ENCODE results near the gene PARVA.
A peak's percentile ranks its signal among the peaks of the same experiment; 100 is the strongest.

The PARVA gene

GRCh38 chr11:12446863-12447262 lies 69.5 kb downstream of the PARVA start:
- Histone ChIP-seq H2BK5ac (ENCODE audit: low read depth, low read length, poor library complexity, severe bottlenecking) (no peak overlapping the region), H3K4me2 (ENCODE audit: low read length, poor library complexity, severe bottlenecking) (no peak overlapping the region), H3K9me3 (ENCODE audit: control insufficient read depth, low read length) (no peaks in the 10 kb centered on the region), H3K9ac (ENCODE audit: low read length) (no peak overlapping the region), H4K91ac (ENCODE audit: low read length) (no peak overlapping the region), H2AFZ (ENCODE audit: low read depth, low read length) (no peak overlapping the region), H3K4me3 (ENCODE audit: insufficient read depth in 1 of 2, low read depth in 1 of 2, low read length in 2 of 2) (no peak overlapping the region), H2AK5ac (ENCODE audit: low read length, severe bottlenecking) (no peak overlapping the region), H3K27ac (ENCODE audit: low read length, poor library complexity, severe bottlenecking) (no peak overlapping the region), H2BK12ac (ENCODE audit: low read length in 2 of 2) (no peak overlapping the region), H4K8ac (ENCODE audit: low read length) (no peak overlapping the region), H3K27me3 (ENCODE audit: control insufficient read depth in 1 of 2, insufficient read depth in 1 of 2, low read length in 2 of 2) (no peaks in the 10 kb centered on the region), H3K4me1 (ENCODE audit: control insufficient read depth, insufficient read depth, low read depth, low read length) (peaks cover 5% of the 10 kb centered on the region), H3K79me1 (replicated peaks; ENCODE audit: low read length, poor library complexity, severe bottlenecking) (peaks cover 43% of the 10 kb centered on the region), H3K36me3 (ENCODE audit: control insufficient read depth in 1 of 2, insufficient read depth in 2 of 2, low read depth in 1 of 2, low read length in 2 of 2) (peaks cover 13 to 25% of the 10 kb centered on the region in 2 experiments), H3K4ac (ENCODE audit: low read depth in 1 of 2, low read length in 2 of 2) (no peak overlapping the region), H2BK120ac (ENCODE audit: low read depth, low read length) (no peak overlapping the region), H2BK15ac (ENCODE audit: low read depth, poor library complexity, severe bottlenecking) (no peak overlapping the region), H3K14ac (ENCODE audit: low read length in 2 of 2) (no peak overlapping the region), H3K18ac (ENCODE audit: low read depth in 1 of 2, low read length in 2 of 2) (no peak overlapping the region), H3K23ac (ENCODE audit: low read length in 2 of 2) (no peak overlapping the region)
- DNase-seq: no peak

GRCh38 chr11:12448131-12448939 lies 71.0 kb downstream of the PARVA start:
- no peaks in the 10 kb centered on the region for H3K9me3 ChIP-seq (ENCODE audit: control insufficient read depth, low read length)
- H3K14ac ChIP-seq (ENCODE audit: low read length in 2 of 2): no peak overlapping the region
- no peak overlapping the region for H3K18ac ChIP-seq (ENCODE audit: low read depth in 1 of 2, low read length in 2 of 2)
- no peak overlapping the region for H2BK120ac ChIP-seq (ENCODE audit: low read depth, low read length)
- peaks cover 13 to 24% of the 10 kb centered on the region in 2 experiments for H3K36me3 ChIP-seq (ENCODE audit: control insufficient read depth in 1 of 2, insufficient read depth in 2 of 2, low read depth in 1 of 2, low read length in 2 of 2)
- H2BK5ac ChIP-seq (ENCODE audit: low read depth, low read length, poor library complexity, severe bottlenecking): no peak overlapping the region
- 93% methylated on average over 9 of the region's 9 CpGs for WGBS
- peaks cover 2% of the 10 kb centered on the region for H3K4me1 ChIP-seq (ENCODE audit: control insufficient read depth, insufficient read depth, low read depth, low read length)
- no peak overlapping the region for H2AK5ac ChIP-seq (ENCODE audit: low read length, severe bottlenecking)
- peaks cover 56% of the 10 kb centered on the region for H3K79me1 ChIP-seq (replicated peaks; ENCODE audit: low read length, poor library complexity, severe bottlenecking)
- H2BK12ac ChIP-seq (ENCODE audit: low read length in 2 of 2): no peak overlapping the region
- no peak overlapping the region for H4K91ac ChIP-seq (ENCODE audit: low read length)
- H4K8ac ChIP-seq (ENCODE audit: low read length): peak overlapping the region; percentile 50
- no peak overlapping the region for H3K4ac ChIP-seq (ENCODE audit: low read depth in 1 of 2, low read length in 2 of 2)
- H3K4me2 ChIP-seq (ENCODE audit: low read length, poor library complexity, severe bottlenecking): no peak overlapping the region
- no peaks in the 10 kb centered on the region for H3K27me3 ChIP-seq (ENCODE audit: control insufficient read depth in 1 of 2, insufficient read depth in 1 of 2, low read length in 2 of 2)
- H3K9ac ChIP-seq (ENCODE audit: low read length): no peak overlapping the region
- H2BK15ac ChIP-seq (ENCODE audit: low read depth, poor library complexity, severe bottlenecking): no peak overlapping the region
- H2AFZ ChIP-seq (ENCODE audit: low read depth, low read length): no peak overlapping the region
- no peak overlapping the region for H3K4me3 ChIP-seq (ENCODE audit: insufficient read depth in 1 of 2, low read depth in 1 of 2, low read length in 2 of 2)
- no peak for DNase-seq
- no peak overlapping the region for H3K27ac ChIP-seq (ENCODE audit: low read length, poor library complexity, severe bottlenecking)
- no peak overlapping the region for H3K23ac ChIP-seq (ENCODE audit: low read length in 2 of 2)

- Histone ChIP-seq H3K9ac (ENCODE audit: low read length) (no peak overlapping the region), H3K4ac (ENCODE audit: low read depth in 1 of 2, low read length in 2 of 2) (no peak overlapping the region), H3K14ac (ENCODE audit: low read length in 2 of 2) (no peak overlapping the region), H2BK120ac (ENCODE audit: low read depth, low read length) (no peak overlapping the region), H2AK5ac (ENCODE audit: low read length, severe bottlenecking) (no peak overlapping the region), H3K79me1 (replicated peaks; ENCODE audit: low read length, poor library complexity, severe bottlenecking) (peaks cover 44% of the 10 kb centered on the region), H3K4me1 (ENCODE audit: control insufficient read depth, insufficient read depth, low read depth, low read length) (peaks cover 2% of the 10 kb centered on the region), H4K8ac (ENCODE audit: low read length) (no peak overlapping the region), H3K27ac (ENCODE audit: low read length, poor library complexity, severe bottlenecking) (no peak overlapping the region), H3K23ac (ENCODE audit: low read length in 2 of 2) (no peak overlapping the region), H3K18ac (ENCODE audit: low read depth in 1 of 2, low read length in 2 of 2) (no peak overlapping the region), H4K91ac (ENCODE audit: low read length) (no peak overlapping the region), H3K36me3 (ENCODE audit: control insufficient read depth in 1 of 2, insufficient read depth in 2 of 2, low read depth in 1 of 2, low read length in 2 of 2) (peaks cover 4 to 7% of the 10 kb centered on the region in 2 experiments), H3K4me2 (ENCODE audit: low read length, poor library complexity, severe bottlenecking) (no peak overlapping the region), H3K27me3 (ENCODE audit: control insufficient read depth in 1 of 2, insufficient read depth in 1 of 2, low read length in 2 of 2) (no peaks in the 10 kb centered on the region), H2BK5ac (ENCODE audit: low read depth, low read length, poor library complexity, severe bottlenecking) (no peak overlapping the region), H2BK12ac (ENCODE audit: low read length in 2 of 2) (no peak overlapping the region), H2AFZ (ENCODE audit: low read depth, low read length) (no peak overlapping the region), H3K9me3 (ENCODE audit: control insufficient read depth, low read length) (no peaks in the 10 kb centered on the region), H2BK15ac (ENCODE audit: low read depth, poor library complexity, severe bottlenecking) (no peak overlapping the region), H3K4me3 (ENCODE audit: insufficient read depth in 1 of 2, low read depth in 1 of 2, low read length in 2 of 2) (no peak overlapping the region)
- DNase-seq: peak; percentile 51
- WGBS: 92% methylated on average over 1 of the region's 3 CpGs
Measured at GRCh38 chr11:12449961-12450715, 72.8 kb downstream of the PARVA start.

- H3K27ac ChIP-seq (ENCODE audit: low read length, poor library complexity, severe bottlenecking): no peak overlapping the region
- no peak overlapping the region for H3K4me2 ChIP-seq (ENCODE audit: low read length, poor library complexity, severe bottlenecking)
- peaks cover 41% of the 10 kb centered on the region for H3K79me1 ChIP-seq (replicated peaks; ENCODE audit: low read length, poor library complexity, severe bottlenecking)
- no peak overlapping the region for H2BK5ac ChIP-seq (ENCODE audit: low read depth, low read length, poor library complexity, severe bottlenecking)
- no peak overlapping the region for H2BK120ac ChIP-seq (ENCODE audit: low read depth, low read length)
- H3K4ac ChIP-seq (ENCODE audit: low read depth in 1 of 2, low read length in 2 of 2): no peak overlapping the region
- no peak overlapping the region for H2BK15ac ChIP-seq (ENCODE audit: low read depth, poor library complexity, severe bottlenecking)
- H3K4me3 ChIP-seq (ENCODE audit: insufficient read depth in 1 of 2, low read depth in 1 of 2, low read length in 2 of 2): no peak overlapping the region
- H3K9me3 ChIP-seq (ENCODE audit: control insufficient read depth, low read length): no peaks in the 10 kb centered on the region
- no peak for DNase-seq
- no peak overlapping the region for H2BK12ac ChIP-seq (ENCODE audit: low read length in 2 of 2)
- no peak overlapping the region for H4K8ac ChIP-seq (ENCODE audit: low read length)
- no peak overlapping the region for H2AK5ac ChIP-seq (ENCODE audit: low read length, severe bottlenecking)
- H4K91ac ChIP-seq (ENCODE audit: low read length): no peak overlapping the region
- peaks cover 2% of the 10 kb centered on the region for H3K4me1 ChIP-seq (ENCODE audit: control insufficient read depth, insufficient read depth, low read depth, low read length)
- no peak overlapping the region for H3K23ac ChIP-seq (ENCODE audit: low read length in 2 of 2)
- no peak overlapping the region for H3K14ac ChIP-seq (ENCODE audit: low read length in 2 of 2)
- H2AFZ ChIP-seq (ENCODE audit: low read depth, low read length): no peak overlapping the region
- no peak overlapping the region for H3K18ac ChIP-seq (ENCODE audit: low read depth in 1 of 2, low read length in 2 of 2)
- H3K27me3 ChIP-seq (ENCODE audit: control insufficient read depth in 1 of 2, insufficient read depth in 1 of 2, low read length in 2 of 2): no peaks in the 10 kb centered on the region
- H3K9ac ChIP-seq (ENCODE audit: low read length): no peak overlapping the region
- 100% methylated on average over 2 of the region's 2 CpGs for WGBS
- H3K36me3 ChIP-seq (ENCODE audit: control insufficient read depth in 1 of 2, insufficient read depth in 2 of 2, low read depth in 1 of 2, low read length in 2 of 2): peaks cover 4 to 5% of the 10 kb centered on the region in 2 experiments
Measured at GRCh38 chr11:12451179-12451814, 73.9 kb downstream of the PARVA start.
